Transverse colon (tissue), 4 donors: ENCODE data around the gene FAM98C.

ENCODE experiments used
- CTCF ChIP-seq, 5 experiments: fragments of 200-600 bp in 3 of 5; fragments of 450-650 bp in 2 of 5; sonication (generic) in 3 of 5; IDR thresholded peaks; 1 replicate in 2 of 5; 2 replicates in 3 of 5; pipeline ENCODE4 v1.5.1; 2016 to 2017; ENCODE audit warnings: antibody characterized with exemption in 5 of 5, inconsistent platforms in 3 of 5, mild to moderate bottlenecking in 2 of 5, moderate library complexity in 1 of 5
- EP300 ChIP-seq: sonication (generic); formaldehyde crosslinking; IDR thresholded peaks from one replicate; pipeline ENCODE4 v1.6.1; 2017; ENCODE audit warnings: antibody characterized with exemption, low read depth
- POLR2A ChIP-seq: fragments of 450-650 bp; IDR thresholded peaks from one replicate; pipeline ENCODE4 v1.6.1; 2016; ENCODE audit warnings: antibody characterized with exemption, mild to moderate bottlenecking, moderate library complexity
- POLR2AphosphoS5 ChIP-seq, 3 donors: sonication (generic); formaldehyde crosslinking; IDR thresholded peaks; one replicate each; pipeline ENCODE4 v1.6.1; 2016; ENCODE audit warnings: antibody characterized with exemption in 3 of 3

DNA sequence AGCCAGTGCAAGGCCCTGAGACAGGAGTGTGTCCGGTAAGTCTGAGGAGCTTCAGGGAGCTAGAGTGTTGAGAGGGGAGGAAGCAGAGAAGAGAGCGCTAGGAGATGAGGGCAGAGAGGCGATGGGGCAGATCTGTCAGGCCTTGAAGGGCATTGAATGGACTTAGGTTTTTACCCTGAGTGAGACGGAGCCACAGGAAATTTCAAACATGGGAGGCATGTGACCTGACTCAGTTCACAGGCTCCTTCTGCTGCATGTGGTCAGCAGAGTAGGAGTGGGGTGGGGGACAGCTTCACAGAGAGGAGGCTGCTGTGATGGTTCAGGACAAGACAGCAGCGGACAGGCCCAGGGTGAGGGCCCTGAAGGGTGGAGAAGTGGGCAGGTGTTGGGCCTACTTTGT, 2.5 kb upstream of the FAM98C start:
- no peak for TF ChIP-seq POLR2A
- no peak for TF ChIP-seq CTCF (IDR thresholded peaks at IDR 0.05)
- TF ChIP-seq POLR2AphosphoS5 (IDR thresholded peaks at IDR 0.05) = no peak
- TF ChIP-seq EP300 = no peak
